ENCODE results near the gene LGR6.

DNA sequence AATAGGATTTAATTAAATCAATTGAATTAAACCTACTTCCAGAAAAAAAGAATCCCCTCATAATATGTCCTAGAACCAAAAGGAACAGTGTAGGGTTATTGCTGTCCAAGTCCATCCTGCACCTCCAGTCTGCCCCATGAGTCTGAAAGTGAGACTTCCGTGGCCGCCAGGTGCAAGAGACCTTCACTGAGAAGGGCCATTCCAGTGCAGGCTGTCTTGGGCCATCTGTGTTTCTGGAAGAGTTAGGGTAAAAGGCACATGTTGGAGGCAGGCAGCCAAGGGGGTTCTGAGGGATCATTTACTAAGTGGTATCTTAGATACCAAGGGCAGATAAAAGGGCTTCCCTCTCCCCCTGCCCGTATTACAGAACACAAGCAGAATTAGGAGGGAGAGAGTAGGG lies 117.1 kb downstream of the LGR6 start:
- TF ChIP-seq, protein P1, sequence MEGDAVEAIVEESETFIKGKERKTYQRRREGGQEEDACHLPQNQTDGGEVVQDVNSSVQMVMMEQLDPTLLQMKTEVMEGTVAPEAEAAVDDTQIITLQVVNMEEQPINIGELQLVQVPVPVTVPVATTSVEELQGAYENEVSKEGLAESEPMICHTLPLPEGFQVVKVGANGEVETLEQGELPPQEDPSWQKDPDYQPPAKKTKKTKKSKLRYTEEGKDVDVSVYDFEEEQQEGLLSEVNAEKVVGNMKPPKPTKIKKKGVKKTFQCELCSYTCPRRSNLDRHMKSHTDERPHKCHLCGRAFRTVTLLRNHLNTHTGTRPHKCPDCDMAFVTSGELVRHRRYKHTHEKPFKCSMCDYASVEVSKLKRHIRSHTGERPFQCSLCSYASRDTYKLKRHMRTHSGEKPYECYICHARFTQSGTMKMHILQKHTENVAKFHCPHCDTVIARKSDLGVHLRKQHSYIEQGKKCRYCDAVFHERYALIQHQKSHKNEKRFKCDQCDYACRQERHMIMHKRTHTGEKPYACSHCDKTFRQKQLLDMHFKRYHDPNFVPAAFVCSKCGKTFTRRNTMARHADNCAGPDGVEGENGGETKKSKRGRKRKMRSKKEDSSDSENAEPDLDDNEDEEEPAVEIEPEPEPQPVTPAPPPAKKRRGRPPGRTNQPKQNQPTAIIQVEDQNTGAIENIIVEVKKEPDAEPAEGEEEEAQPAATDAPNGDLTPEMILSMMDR (IDR thresholded peaks at IDR 0.05 in 4 of 5, conservative IDR thresholded peaks at IDR 0.05 in 1 of 5): no peak
- TF ChIP-seq POLR2A (IDR thresholded peaks at IDR 0.05): no peak
